Suprapubic skin (tissue), 4 donors: Measurements from ENCODE around the gene NCOA6. TPM values are rescaled to one million over a fixed set of nuclear protein-coding genes. Genes with fewer than 3 reads are reported as not detected.

Experiments
- DNase-seq, 2 donors: peaks; one replicate each; pipeline ENCODE4 v3.0.0-alpha.2; 2019; ENCODE audit warnings: low spot score in 2 of 2
- H3K27ac ChIP-seq: fragments of 200-600 bp; sonication (generic); one replicate; pipeline ENCODE4 v1.5.1; 2019
- H3K27me3 ChIP-seq: fragments of 200-600 bp; sonication (generic); one replicate; pipeline ENCODE4 v1.5.1; 2019
- H3K36me3 ChIP-seq: fragments of 200-600 bp; sonication (generic); one replicate; pipeline ENCODE4 v1.5.1; 2019
- H3K4me1 ChIP-seq: fragments of 200-600 bp; sonication (generic); one replicate; pipeline ENCODE4 v1.5.1; 2019
- H3K4me3 ChIP-seq: fragments of 200-600 bp; sonication (generic); one replicate; pipeline ENCODE4 v1.5.1; 2019; ENCODE audit warnings: mild to moderate bottlenecking
- H3K9me3 ChIP-seq: fragments of 200-600 bp; sonication (generic); one replicate; pipeline ENCODE4 v1.5.1; 2019
- CTCF ChIP-seq, 2 donors: fragments of 200-600 bp in 1 of 2; fragments of 450-650 bp in 1 of 2; sonication (generic) in 1 of 2; IDR thresholded peaks; one replicate each; pipeline ENCODE4 v1.5.1; 2016 to 2019; ENCODE audit warnings: antibody characterized with exemption in 2 of 2, mild to moderate bottlenecking in 1 of 2, moderate library complexity in 1 of 2
- EP300 ChIP-seq: sonication (generic); formaldehyde crosslinking; IDR thresholded peaks from one replicate; pipeline ENCODE4 v1.6.1; 2017; ENCODE audit warnings: antibody characterized with exemption
- POLR2A ChIP-seq, 2 donors: fragments of 450-650 bp; IDR thresholded peaks; one replicate each; pipeline ENCODE4 v1.6.1; 2017; ENCODE audit warnings: antibody characterized with exemption in 2 of 2, mild to moderate bottlenecking in 2 of 2, moderate library complexity in 2 of 2
- POLR2AphosphoS5 ChIP-seq, 3 donors: sonication (generic); formaldehyde crosslinking; IDR thresholded peaks; one replicate each; pipeline ENCODE4 v1.6.1; 2017; ENCODE audit warnings: antibody characterized with exemption in 3 of 3
- WGBS: methylation state at CpG from one replicate; pipeline ENCODE4 v1.1.5; 2018; 5-methylcytosine and 5-hydroxymethylcytosine counted together
- total RNA-seq, 4 donors: library from RNA; depleted of rRNA; stranded (reverse); fragments of >200 nt; gene quantifications; one replicate each; pipeline ENCODE4 v1.1.0, GENCODE V29; 2016

NCOA6 gene
- total RNA-seq, 4 donors from 2014 or later = 27.7 to 48.4 (median 40.5) TPM

DNA sequence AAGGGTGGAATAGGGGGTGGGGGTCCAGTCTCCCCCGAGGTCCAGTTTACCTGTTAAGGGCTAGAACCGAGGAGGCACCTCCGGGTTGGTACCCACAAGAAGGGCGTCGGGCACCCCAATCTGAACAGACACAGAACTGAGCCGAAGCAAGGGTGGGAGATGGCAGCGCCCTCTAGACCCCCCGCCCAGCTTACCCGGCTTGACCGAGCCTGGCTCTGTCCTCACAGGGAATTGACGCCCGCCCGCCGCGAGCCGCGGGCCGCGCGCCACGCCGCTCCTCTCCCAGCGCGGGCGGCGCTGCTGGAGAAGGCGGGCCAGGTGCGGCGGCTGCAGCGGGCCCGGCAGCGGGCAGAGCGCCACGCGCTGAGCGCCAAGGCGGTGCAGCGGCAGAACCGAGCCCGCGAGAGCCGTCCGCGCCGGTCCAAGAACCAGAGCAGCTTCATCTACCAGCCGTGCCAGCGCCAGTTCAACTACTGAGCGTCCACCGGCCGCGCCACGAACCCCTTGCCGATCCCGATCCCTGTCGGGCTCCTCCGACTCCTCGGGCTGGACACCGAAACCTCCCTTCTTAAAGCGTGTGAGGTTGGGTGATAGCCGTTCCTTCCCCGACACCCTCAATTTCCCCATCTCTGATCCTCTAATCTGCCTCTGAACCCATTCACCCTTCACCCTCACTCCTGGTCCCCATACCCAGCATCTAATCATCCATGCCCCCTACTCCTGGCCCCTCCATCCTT lies 115.5 kb downstream of the NCOA6 start:
- Histone ChIP-seq H3K4me3 (peak overlapping the region; percentile 59), H3K9me3 (no peaks in the 10 kb centered on the region), H3K4me1 (peaks cover 36% of the 10 kb centered on the region), H3K36me3 (peaks cover 19% of the 10 kb centered on the region), H3K27me3 (no peaks in the 10 kb centered on the region), H3K27ac (peak overlapping the region; percentile 74)
- TF ChIP-seq CTCF (IDR thresholded peaks at IDR 0.05) (no peak), POLR2AphosphoS5 (IDR thresholded peaks at IDR 0.05) (no peak), POLR2A (IDR thresholded peaks at IDR 0.05) (no peak), EP300 (no peak)
- no peak for DNase-seq
- WGBS = 9% methylated on average over 19 of the region's 61 CpGs

GRCh38 chr20:34709044-34709830 lies 116.2 kb downstream of the NCOA6 start:
- DNase-seq = peak; percentile 91 to 93
- peak overlapping the region; percentile 59 for H3K4me3 ChIP-seq
- peaks cover 42% of the 10 kb centered on the region for H3K4me1 ChIP-seq
- WGBS = 0% methylated on average over 29 of the region's 64 CpGs
- TF ChIP-seq POLR2AphosphoS5 (IDR thresholded peaks at IDR 0.05) = peak in 1 of 3 donors; percentile 3
- no peak for TF ChIP-seq POLR2A (IDR thresholded peaks at IDR 0.05)
- H3K36me3 ChIP-seq = peaks cover 15% of the 10 kb centered on the region
- H3K27ac ChIP-seq = peak overlapping the region; percentile 74
- no peaks in the 10 kb centered on the region for H3K9me3 ChIP-seq
- no peaks in the 10 kb centered on the region for H3K27me3 ChIP-seq

DNA sequence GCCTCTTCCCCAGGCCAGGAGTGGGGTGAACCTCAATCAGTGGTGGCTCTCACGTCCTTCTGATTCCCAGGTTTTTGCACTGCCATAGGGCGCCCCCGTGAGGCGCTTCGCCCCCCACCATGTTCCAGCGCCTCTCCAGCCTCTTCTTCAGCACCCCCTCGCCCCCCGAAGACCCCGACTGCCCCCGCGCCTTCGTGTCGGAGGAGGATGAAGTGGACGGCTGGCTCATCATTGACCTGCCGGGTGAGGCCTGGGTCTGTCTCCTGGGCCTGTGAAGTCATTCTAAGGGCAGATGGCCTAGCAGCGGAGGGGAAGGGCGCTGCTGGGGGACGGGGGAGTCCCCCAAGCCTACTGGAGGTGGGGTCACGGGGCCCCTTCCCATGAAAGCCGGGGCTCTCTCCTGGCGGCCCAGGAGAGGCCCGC lies 116.8 kb downstream of the NCOA6 start:
- TF ChIP-seq POLR2AphosphoS5 (IDR thresholded peaks at IDR 0.05) (no peak), CTCF (IDR thresholded peaks at IDR 0.05) (peak in 1 of 2 donors; percentile 25)
- Histone ChIP-seq H3K36me3 (peaks cover 9% of the 10 kb centered on the region), H3K27me3 (no peaks in the 10 kb centered on the region), H3K4me3 (peak overlapping the region; percentile 59), H3K9me3 (no peaks in the 10 kb centered on the region), H3K4me1 (peaks cover 43% of the 10 kb centered on the region), H3K27ac (peak overlapping the region; percentile 74)
- no peak for DNase-seq
- 19% methylated on average over 7 of the region's 22 CpGs for WGBS

DNA sequence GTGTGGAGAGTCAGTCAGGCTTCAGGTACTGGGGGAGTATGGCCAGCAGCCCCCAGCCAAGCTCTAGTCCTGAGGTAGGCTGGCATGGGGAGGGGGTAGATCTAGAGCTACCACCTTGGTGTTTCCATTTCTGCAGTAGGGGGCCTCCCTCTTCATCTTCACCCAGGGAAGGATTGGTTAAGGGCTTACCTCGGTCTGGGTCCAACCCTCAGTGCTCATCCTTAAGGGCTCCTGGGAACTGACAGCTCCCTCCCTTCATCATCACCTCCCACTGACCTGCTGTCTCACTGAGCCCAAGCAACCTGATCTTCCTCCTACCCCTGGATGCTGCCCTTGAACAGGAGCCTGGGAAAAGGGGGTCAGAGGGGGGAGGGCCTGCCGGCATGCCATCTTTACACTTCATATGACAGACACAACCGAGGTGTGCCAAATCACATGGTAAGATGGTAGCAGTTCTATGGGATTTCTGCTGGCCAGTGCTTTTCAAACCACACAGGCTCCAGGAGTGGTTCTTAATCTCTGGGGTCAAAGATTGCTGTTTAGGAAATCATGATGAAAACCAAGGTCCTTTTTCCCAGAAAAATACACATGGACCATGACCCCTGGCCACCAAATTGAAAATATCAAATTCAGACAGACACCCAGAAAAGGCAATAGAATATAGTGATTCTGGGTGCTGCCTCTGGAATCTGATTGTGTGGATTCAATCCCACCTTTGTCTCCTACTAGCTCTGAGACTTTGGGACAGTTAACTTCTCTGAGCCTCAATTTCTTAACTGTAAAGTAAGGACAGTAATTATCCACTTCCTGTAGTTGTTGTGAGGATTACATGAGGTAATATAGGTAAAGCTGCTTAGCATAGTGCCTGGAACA lies 118.3 kb downstream of the NCOA6 start:
- peaks cover 48% of the 10 kb centered on the region for H3K4me1 ChIP-seq
- H3K9me3 ChIP-seq = no peaks in the 10 kb centered on the region
- WGBS = 90% methylated on average over 3 of the region's 3 CpGs
- DNase-seq = no peak
- no peaks in the 10 kb centered on the region for H3K27me3 ChIP-seq
- H3K27ac ChIP-seq = no peak overlapping the region
- no peak overlapping the region for H3K4me3 ChIP-seq
- no peaks in the 10 kb centered on the region for H3K36me3 ChIP-seq
- no peak for TF ChIP-seq EP300
- no peak for TF ChIP-seq POLR2AphosphoS5 (IDR thresholded peaks at IDR 0.05)
- no peak for TF ChIP-seq POLR2A (IDR thresholded peaks at IDR 0.05)
- TF ChIP-seq CTCF (IDR thresholded peaks at IDR 0.05) = no peak

GRCh38 chr20:34706302-34706875 lies 119.1 kb downstream of the NCOA6 start:
- Histone ChIP-seq H3K27ac (peak overlapping the region; percentile 98), H3K27me3 (no peaks in the 10 kb centered on the region), H3K4me3 (no peak overlapping the region), H3K4me1 (peaks cover 48% of the 10 kb centered on the region), H3K36me3 (no peaks in the 10 kb centered on the region), H3K9me3 (no peaks in the 10 kb centered on the region)
- 100% methylated on average over 1 of the region's 1 CpG for WGBS
- TF ChIP-seq POLR2AphosphoS5 (IDR thresholded peaks at IDR 0.05) (no peak), EP300 (no peak), POLR2A (IDR thresholded peaks at IDR 0.05) (no peak), CTCF (IDR thresholded peaks at IDR 0.05) (no peak)
- no peak for DNase-seq
